ENCODE results near the gene AKAP8L. TPM values are rescaled to one million over a fixed set of nuclear protein-coding genes. Genes with fewer than 3 reads are reported as not detected.

The AKAP8L gene
- total RNA-seq, 2 experiments from 2014 or later: 83.1 to 88.8 TPM

GRCh38 chr19:15371119-15371518, 47.7 kb downstream of the AKAP8L start:
- H3K27me3 Mint-ChIP-seq: no peaks in the 10 kb centered on the region
- H3K36me3 Mint-ChIP-seq (ENCODE audit: low read depth): peaks cover 27% of the 10 kb centered on the region
- ATAC-seq (no peak), DNase-seq (no peak)
- no peaks in the 10 kb centered on the region for H3K9me3 Mint-ChIP-seq
- intact Hi-C loops (cut with micrococcal nuclease): no loop called here
- POLR2A ChIA-PET: interaction anchor here (2.0 kb wide), 1 partner anchor 10 kb away, joined by 5 read pairs; no protein-coding TSS in a partner anchor
- peaks cover 14% of the 10 kb centered on the region for H3K4me1 Mint-ChIP-seq (ENCODE audit: low read depth)
- no peak overlapping the region for H3K27ac Mint-ChIP-seq
- no peak overlapping the region for H3K4me3 Mint-ChIP-seq
- TF ChIP-seq CTCF (IDR thresholded peaks at IDR 0.05): no peak
- CTCF ChIA-PET: interaction anchor here (1.0 kb wide), 1 partner anchor 181 kb away, joined by 3 read pairs; no protein-coding TSS in a partner anchor

DNA sequence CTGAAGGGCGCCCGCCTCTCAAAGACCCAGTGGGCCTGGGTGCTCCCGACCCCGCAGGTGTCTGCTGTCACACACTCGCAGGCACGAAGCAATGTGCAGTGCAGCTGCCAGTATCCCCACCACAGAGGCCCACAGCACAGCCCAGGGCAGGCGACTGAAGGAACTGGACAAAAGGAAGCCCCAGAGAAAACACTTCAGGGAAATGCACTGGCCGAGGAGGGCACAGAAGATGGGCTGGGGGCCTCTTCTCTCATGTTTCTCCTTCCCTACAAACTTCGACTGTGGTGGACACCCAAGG, 49.2 kb downstream of the AKAP8L start:
- DNase-seq (no peak), ATAC-seq (no peak)
- no peaks in the 10 kb centered on the region for H3K27me3 Mint-ChIP-seq
- H3K36me3 Mint-ChIP-seq (ENCODE audit: low read depth): peaks cover 36% of the 10 kb centered on the region
- peaks cover 9% of the 10 kb centered on the region for H3K4me1 Mint-ChIP-seq (ENCODE audit: low read depth)
- ChIA-PET CTCF (no interaction called here), POLR2A (interaction anchor here (1.2 to 1.5 kb wide), 2 partner anchors 9 to 30 kb away, joined by 3 to 11 read pairs; partner anchors contain the start of gene AKAP8)
- intact Hi-C loops (cut with micrococcal nuclease): no loop called here
- H3K4me3 Mint-ChIP-seq: no peak overlapping the region
- no peak for TF ChIP-seq CTCF (IDR thresholded peaks at IDR 0.05)
- H3K27ac Mint-ChIP-seq: no peak overlapping the region
- no peaks in the 10 kb centered on the region for H3K9me3 Mint-ChIP-seq

GRCh38 chr19:15368798-15369593, 49.8 kb downstream of the AKAP8L start:
- DNase-seq (no peak), ATAC-seq (no peak)
- Mint-ChIP-seq H3K9me3 (no peaks in the 10 kb centered on the region), H3K4me3 (no peak overlapping the region), H3K4me1 (ENCODE audit: low read depth) (peaks cover 9% of the 10 kb centered on the region), H3K27me3 (no peaks in the 10 kb centered on the region), H3K27ac (no peak overlapping the region), H3K36me3 (ENCODE audit: low read depth) (peaks cover 36% of the 10 kb centered on the region)
- ChIA-PET CTCF (no interaction called here), POLR2A (interaction anchor here (0.6 to 2.0 kb wide), 5 partner anchors 9 to 29 kb away, joined by 3 to 11 read pairs (median 5); partner anchors contain the start of gene AKAP8)
- TF ChIP-seq CTCF (IDR thresholded peaks at IDR 0.05): no peak
- intact Hi-C loops (cut with micrococcal nuclease): no loop called here

GRCh38 chr19:15368051-15368632, 50.6 kb downstream of the AKAP8L start:
- no peak overlapping the region for H3K4me3 Mint-ChIP-seq

More at GRCh38 chr19:15368051-15368632, 50.6 kb downstream of the AKAP8L start:
- no peak overlapping the region for H3K27ac Mint-ChIP-seq
- ATAC-seq: no peak
- no peaks in the 10 kb centered on the region for H3K9me3 Mint-ChIP-seq
- TF ChIP-seq CTCF (IDR thresholded peaks at IDR 0.05): no peak
- H3K4me1 Mint-ChIP-seq (ENCODE audit: low read depth): peaks cover 3% of the 10 kb centered on the region
- CTCF ChIA-PET: no interaction called here
- intact Hi-C loops (cut with micrococcal nuclease): no loop called here
- POLR2A ChIA-PET: interaction anchor here (0.6 to 2.0 kb wide), 3 partner anchors 9 to 120 kb away, joined by 3 to 10 read pairs (median 5); no protein-coding TSS in a partner anchor
- H3K27me3 Mint-ChIP-seq: no peaks in the 10 kb centered on the region
- no peak for DNase-seq
- peaks cover 37% of the 10 kb centered on the region for H3K36me3 Mint-ChIP-seq (ENCODE audit: low read depth)
